Activated gamma-delta T cell treated with Interleukin-2 at 50 U/mL for 16 hours (primary cell): ENCODE measurements around the gene TMOD3.
"Not testable (repeated sequence)": the region's sequence is repeated elsewhere in the genome, so short reads cannot be mapped to it uniquely, and the experiment has no call there.

Source experiments
- DNase-seq: peaks from one replicate; pipeline ENCODE4 v3.0.0-alpha.2; 2020

The TMOD3 gene

DNA sequence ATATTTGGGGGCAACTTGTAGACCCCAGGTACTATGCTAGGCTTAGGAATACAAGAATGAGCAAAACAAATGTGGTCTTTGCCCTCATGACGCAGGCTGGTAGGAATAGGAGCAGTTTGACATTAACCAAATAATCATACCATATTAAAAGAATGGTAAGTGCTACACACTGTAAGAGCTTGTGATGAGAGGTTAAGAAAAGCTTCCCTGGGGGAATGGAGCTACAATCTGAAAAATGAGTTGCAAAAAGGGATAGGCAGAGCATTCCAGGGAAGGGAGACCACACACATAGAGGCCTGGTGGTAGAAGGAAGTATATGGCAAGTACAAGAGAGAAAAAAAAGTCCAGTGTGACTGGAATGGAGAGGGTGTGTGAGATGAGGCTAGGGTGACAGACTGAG is 37.3 kb downstream of the TMOD3 start:
- no peak for DNase-seq

DNA sequence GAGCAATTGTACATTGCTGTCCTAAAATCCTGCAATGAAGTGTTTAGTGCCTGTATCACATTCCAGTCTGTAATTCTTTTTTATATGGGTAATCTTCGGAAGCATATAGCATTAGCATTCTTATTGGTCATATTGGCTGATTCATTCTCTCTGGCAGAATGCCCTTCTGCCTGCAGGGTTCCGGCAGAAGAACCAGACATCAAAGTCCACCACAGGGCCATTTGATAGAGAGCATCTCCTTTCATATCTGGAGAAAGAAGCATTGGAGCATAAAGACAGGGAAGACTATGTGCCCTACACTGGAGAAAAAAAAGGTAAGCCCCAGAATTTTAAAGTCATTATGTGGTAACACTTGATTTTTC is 39.6 kb downstream of the TMOD3 start:
- no peak for DNase-seq

DNA sequence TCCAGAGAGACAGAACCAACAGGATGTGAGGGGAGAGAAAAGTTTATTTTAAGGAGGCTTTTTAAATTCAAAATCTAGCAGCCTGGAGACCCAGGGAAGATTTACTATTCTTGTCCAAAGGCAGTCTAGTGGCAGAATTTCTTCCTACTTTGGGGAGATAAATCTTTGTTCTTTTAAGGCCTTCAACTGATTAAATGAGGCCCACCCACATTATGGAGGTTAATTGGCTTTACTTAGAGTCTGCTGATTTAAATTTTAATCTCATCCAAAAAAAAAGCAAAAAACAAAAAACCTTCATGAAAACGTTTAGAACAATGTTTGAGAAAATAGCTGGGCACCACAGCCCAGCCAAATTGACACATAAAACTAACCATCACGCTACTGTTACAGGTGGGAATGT is 41.3 kb downstream of the TMOD3 start:
- no peak for DNase-seq

DNA sequence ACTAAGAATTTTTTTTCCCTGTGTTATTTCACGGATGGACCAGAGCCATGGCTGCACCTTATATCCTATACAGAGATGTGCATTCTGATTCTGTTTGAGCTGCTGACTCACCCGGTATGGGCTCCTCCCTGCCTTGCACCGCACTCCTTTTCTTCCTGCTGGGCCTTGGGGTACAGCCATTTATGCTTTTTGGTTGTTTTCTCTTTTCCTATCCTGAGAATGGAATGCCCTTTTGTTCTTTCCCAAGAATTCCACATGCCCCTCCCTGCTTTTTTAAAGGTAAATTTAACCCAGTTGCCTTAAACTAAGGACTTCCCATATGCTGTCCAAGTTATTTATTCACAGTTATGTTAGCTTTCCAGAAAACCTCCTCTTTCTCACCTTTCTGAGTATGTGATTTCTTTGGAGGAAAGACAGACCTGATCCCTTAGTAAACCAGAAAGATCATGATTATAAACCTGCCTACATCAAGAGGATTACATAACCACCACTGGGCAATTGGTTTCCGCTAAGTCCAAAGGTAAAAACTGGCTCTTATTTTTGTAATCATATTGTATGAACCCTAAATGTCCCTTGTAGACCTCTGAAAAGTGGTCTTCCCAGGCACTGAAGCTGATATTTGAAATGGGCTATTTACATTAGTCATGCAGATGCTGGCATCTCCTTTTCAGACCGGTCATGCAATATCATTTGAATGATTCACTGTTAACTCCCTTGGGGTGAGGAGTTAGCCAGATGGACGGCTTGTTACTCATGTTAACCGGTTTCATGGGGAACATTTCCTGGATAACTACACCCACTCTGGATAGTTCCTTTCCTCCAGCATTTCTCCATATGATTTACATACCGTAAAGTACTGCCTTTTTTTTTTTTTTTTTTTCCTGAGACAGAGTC is 45.5 kb downstream of the TMOD3 start:
- no peak for DNase-seq

DNA sequence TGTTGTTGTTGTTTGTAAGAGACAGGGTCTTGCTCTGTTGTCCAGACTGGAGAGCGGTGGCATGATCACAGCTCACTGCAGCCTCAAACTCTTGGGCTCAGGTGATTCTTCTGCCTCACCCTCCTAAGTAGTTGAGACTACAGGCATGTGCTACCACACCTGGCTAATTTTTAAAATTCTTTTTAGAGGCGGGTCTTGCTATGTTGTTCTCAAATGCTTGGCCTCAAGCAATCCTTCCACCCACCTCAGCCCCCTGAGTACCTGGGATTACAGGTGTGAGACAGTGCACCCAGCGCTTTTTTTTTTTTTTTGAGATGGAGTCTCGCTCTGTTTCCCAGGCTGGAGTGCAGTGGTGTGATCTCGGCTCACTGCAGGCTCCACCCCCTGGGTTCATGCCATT is 46.7 kb downstream of the TMOD3 start:
- DNase-seq, result no peak

DNA sequence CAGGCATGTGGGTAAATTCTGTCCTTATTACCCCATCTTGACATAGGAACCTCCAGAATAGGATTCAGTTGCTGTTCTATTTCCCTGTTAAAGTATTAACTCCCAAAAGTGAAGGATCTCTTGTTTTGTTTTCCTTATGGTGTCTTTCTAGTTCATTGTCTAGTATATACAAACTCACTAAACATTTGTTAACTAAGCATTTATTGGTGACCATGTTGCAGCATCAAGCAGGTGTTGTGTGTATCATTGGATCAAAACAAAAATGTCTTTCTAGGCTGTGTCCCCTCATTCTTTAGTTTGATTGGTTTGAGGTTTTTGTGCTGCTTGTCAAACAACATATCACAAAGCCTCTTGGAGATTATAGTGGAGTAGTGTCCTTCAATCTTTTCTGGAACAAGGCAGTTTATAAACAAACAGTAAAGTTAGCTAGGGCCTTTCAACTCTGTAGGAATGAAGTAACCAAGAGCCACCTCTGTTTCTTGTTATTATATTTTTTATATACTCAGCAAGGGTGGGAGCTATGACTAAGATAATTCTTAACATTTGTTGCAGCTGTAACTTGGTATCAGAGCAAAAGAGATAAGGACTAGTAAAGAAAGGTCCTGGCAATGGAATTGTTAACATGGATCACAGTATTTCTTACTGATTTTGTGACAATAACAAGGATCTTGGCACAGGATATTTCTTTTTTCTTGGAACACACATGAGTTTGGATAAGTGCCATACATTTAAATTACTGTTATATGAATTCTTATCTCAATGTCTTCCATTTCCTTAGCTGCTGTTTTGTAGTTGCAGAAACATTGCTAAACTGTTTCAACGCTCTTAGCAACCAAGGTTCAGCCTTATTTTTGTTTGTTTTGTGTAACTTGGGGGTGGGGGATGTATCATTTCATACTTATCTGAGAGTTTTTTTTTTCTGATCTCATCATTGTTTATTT is 49.3 kb downstream of the TMOD3 start:
- DNase-seq, result no peak

DNA sequence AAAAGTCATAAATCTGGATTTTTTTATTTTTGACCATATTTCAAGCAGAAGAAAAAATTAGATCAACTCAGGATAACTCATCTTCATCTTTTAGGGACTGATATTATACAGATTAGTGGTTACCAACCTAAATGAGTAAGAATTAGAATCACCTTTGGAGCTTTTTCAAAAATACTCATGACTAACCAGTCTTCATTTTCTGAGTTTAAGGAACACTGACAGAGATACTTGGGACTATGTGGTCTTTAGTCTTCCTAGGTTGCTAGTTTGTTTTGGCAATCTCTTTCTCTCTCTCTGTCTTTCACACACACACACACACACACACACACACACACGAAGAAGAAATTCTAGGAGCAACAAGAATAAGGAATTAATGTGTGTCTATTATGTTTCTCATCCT is 50.1 kb downstream of the TMOD3 start:
- DNase-seq, result no peak

DNA sequence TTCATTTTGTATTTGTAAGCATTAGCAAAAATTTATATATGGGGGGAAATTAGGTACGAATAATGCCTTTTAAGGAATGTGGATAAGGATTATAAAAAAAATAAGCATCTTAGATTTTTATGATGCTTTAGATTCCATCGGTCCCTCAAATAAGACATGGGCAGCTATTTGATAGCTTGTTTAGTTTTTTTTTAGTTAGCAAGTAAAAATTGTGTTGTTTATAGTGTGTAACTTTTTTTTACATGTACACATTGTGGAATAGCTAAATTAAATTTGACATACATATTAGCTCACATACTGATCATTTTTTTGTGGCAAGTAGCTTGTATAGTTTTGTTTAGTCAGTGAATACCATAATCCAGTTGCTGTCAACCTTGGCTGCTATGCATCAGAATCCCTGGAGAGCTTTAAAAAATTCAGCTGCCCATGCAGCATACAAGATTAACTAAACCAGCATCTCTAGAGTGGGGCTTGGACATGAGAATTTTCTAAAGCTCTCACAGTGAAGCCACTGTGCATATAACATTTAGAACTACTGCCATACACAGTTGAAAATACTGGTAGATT is 53.9 kb downstream of the TMOD3 start:
- no peak for DNase-seq

DNA sequence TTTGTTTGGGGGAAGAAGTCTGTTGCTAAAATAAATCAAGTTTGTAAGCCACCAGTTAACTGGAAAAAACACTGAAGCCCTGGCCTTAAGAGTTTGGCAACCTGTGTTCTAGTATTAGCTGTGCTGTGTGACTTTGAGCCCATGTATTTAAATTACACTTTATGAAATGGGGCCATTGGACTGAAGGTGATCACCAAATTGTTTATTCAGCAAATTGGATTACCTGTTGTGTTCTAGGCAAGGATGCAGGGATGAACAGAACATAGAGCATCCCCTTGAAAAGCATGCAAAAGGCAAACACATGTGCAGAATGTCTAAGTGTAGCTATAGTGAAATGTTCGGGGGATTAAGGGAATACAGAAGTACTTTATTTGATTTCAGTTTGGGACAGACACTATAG is 54.6 kb downstream of the TMOD3 start:
- no peak for DNase-seq

DNA sequence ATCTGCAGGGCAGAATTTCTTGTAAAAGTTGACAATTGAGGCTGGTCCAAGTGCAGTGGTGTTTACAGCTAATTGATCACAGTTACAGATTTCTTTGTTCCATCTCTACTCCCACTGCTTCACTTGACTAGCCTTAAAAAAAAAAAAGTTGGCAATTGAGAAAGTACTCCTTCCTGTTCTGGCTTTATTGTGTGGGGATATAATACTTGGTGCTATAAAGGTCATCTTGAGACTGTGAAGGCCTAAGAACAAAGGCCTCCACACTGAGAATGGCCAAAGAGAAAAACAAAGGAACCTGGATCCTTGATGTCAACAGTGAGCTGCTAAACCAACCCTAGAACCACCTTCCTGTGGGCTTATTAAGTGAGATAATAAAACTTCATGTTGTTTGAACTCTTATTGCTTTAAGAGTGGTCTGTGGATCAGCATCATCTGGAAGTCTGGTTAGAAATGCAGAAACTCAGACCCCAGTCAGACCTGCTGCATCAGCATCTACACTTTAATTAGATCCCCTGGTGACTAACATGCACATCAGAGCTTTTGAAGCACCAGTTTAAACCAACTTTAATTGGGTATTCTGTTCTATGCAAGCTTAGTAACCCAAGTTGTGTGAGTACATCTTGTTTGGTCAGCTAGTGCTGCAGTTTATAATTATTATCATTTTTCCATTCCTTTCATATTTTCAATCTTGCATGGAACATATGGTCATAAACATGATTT is 55.2 kb downstream of the TMOD3 start:
- no peak for DNase-seq

DNA sequence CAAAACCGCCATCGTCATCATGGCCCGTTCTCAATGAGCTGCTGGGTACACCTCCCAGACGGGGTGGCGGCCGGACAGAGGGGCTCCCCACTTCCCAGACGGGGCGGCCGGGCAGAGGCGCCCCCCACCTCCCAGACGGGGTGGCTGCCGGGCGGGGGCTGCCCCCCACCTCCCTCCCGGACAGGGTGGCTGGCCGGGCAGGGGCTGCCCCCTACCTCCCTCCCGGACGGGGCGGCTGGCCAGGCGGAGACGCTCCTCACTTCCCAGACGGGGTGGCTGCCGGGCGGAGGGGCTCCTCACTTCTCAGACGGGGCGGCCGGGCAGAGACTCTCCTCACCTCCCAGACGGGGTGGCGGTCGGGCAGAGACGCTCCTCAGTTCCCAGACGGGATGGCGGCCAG is 56.3 kb downstream of the TMOD3 start:
- DNase-seq, result not testable (repeated sequence)

DNA sequence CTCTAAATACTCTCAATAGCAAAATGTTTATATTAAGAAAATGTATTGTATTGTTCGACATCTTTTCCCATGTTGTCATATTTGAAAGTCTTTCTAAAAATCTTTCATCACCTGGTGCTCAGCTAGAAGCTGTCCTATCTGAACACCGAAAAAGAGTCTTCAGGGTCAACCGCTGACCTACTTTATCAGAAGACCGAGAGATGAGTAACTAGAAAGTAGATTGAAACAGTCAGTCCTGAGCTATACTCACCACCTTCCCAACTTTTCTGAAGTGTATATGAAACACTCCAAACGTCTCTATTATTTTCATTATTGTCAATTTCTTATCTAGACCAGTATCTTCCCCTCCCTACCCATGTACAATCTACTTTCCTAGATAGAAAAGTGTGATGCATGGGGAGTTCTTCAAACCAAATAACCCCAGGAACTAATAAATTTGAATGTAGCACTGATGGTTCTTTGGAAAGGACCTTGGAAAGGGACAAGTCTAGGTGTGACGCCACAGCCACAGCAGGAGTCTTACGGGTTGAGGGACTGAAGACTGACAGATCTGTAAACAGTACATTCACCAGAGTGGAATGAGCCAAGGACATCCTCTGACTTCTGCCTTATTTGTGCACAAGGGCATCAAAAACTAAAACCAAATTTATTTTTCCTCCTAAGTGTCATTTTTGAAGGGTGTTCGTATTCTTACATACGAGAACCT is 58.6 kb downstream of the TMOD3 start:
- DNase-seq, result no peak

DNA sequence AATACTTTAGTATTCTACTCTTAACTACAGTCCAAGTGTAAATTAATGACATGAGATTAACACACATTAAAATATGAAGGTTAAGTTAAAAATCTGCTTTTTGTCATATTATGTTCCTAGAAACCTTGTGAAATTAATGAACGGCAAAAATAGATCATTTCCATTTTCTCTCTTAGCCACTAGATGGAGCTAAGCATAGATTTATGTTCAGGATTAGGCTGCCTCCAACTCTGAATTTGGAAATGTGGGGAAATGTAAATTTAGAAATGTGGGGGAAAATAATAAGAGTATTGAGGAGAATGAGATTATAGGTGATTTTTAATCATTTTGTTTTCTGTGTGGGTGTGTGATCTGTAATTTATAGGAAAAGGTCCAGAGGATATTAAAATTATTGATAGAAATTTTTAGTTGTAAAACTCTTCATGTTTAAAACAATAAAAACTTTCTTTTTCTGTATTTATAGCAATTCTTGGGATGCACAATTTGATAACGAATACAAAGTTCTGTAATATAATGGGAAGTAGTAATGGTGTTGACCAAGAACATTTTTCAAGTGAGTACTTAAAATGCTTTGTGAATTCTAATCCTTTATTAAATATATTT is 59.2 kb downstream of the TMOD3 start:
- no peak for DNase-seq

DNA sequence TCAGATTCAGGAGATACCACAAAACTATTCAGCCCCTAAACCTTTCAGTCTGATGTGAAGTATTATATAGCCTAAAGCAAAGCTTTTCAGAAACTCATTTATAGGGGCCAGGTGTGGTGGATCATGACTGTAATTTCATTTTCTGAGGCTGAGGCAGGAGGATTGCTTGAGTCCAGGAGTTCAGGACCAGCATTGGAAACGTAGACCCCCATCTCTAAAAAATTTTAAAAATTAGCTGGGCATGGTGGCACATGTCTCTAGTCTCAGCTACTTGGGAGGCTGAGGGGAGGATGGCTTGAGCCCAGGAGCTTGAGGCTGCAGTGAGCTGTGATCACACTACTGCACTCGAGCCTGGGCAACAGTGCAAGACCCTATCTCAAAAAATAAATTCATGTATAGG is 60.0 kb downstream of the TMOD3 start:
- DNase-seq, result no peak

DNA sequence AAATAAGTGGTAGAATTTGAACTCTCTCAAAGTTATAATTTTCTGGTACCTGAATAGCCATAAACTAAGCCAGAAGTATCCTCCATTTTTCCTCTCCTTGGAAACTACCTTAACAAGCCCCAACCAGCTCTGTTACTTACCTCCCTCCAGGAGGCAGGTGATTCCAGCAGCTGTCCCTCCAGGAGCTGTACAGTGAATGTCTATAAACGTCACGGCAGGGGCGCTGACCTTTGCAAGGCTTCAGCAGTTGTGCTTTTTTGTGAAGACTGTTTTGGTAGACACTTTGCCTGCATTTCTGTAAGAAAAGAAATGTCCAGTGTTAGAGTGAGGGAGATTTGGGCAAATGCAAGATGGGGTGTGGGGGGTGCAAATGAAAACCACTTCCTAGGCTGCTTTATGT is 75.0 kb downstream of the TMOD3 start:
- no peak for DNase-seq

DNA sequence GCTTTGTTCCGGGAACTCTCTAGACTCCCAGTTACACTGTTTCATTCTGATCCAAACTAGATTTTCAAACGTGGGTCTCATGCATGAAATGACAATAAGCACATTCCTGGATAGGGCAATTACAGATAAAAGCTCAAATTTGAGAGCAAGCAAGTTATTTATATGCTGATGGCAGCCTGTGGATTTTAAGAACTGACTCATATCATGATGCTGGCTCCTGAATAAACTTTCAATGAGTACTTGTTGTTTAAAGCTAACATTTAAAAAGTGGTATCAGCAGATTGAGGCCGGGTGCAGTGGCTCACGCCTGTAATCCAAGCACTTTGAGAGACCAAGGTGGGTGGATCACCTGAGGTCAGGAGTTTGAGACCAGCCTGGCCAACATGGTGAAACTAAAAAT is 75.5 kb downstream of the TMOD3 start:
- DNase-seq, result no peak

DNA sequence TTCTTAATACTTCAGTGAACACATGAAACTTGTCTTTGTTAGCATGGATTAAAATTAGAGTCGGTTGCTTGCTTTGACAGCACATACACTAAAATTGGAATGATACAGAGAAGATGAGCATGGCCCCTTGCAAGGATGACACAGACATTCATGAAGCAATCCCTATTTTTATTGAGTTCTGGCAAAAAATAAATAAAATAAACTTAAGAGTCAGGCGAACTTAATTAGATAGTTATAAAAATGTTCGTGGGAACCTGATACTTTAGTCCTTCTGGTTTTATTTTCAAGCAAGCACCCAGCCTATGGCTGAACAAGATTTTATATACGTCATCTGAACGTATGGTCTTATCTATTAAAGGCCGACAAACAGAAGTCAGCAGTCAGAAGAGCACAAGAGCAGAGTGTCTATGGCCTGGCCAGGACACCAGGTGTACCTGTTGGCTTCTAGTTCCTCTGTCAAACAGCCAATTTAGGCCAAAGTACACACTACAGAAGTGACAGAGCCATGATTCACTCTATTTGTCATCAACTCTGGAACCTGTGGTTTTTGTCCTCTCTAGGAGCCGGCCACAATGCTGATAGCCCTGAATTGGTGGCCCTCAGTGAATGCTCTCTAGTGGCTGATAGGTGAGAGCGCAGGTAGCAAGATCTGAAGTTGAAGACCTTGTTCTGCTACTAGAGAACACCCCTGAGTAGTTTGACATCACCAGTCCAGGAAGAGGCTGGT is 77.8 kb downstream of the TMOD3 start:
- DNase-seq, result no peak

DNA sequence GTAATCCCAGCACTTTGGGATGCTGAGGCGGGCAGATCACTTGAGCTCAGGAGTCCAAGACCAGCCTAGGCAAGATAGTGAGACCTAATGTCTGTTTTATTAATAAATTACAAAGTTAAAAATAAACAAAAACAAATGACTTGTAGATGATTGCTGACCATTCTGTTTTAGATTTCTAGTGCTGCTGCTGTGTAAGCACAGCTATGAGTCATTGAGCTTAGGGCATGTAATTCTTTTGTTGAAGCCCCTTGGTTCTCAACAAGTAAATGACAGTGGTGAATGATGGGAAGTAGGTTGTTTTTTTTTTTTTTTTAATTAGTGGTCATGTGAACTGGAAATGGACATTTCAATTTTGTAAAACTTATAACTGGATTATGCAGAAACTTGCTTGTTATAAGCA is 78.9 kb downstream of the TMOD3 start:
- no peak for DNase-seq

DNA sequence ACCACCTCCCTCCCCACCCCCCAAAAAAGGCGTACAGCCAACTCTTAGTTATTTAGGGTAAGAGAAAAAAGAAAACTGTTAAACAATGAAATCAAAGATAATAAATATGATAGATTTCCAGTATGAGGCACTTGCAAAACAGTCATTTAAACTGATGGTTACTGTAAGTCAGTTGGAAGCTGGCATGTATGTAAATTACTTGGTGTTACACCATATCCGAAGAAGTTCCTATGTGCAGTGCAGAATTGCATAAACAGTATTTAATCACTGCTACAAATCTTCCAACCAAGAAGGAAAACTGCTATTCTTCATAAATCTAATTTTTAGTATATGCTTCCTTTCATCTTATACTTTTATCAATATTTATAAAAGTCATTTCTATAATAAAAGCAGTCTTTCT is 80.1 kb downstream of the TMOD3 start:
- no peak for DNase-seq

DNA sequence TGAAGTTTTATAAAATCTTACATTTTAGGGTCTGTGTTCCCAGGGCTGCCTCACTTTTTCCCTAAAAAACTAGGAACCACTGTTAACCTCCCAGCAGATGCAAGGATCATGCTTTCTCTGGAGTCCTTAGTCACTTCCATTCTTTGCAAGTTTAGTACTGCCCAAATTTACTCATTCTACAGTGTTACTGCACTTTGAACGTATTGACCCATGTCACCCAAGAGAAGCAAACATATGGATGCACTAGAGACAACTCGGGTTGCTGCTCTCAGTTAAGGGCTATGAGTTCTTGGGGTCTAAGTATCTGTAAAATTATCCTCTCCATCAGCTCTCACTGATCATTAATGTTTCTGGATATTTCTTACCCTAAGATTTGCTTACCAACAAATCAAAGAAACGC is 83.1 kb downstream of the TMOD3 start:
- no peak for DNase-seq

DNA sequence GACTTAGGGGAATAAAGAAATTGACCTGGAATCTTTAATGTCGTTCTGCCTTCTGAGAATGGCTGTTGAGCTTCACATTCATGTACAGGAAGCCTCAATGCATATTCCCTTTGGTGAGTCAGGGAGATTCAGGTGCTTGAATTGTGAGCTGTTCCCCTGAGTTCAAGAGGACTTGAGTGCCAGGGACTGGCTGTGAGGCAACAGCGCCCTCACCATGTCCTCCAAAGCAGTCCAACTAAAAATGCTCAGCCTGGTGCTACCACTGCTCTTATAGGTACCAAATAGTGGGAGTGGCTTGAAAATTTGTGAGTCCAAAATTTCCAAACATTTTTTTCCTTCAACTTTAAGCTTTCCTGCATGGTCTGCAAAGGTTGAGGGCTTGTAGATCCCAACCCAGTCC is 88.0 kb downstream of the TMOD3 start:
- no peak for DNase-seq
